Kidney (tissue), 14 donors: Measurements from ENCODE around the gene HBQ1. TPM values are rescaled to one million over a fixed set of nuclear protein-coding genes. Genes with fewer than 3 reads are reported as not detected.
"Not testable (repeated sequence)": the region's sequence is repeated elsewhere in the genome, so short reads cannot be mapped to it uniquely, and the experiment has no call there.

ENCODE experiments used
- DNase-seq, 5 donors: peaks; one replicate each; pipeline ENCODE4 v3.0.0-alpha.2; 2013 to 2020
- FAIRE-seq: peaks from 2 replicates; lab custom pipeline; 2012; peaks lifted over from hg19 to GRCh38; lab: Jason Lieb, UNC
- H3K27ac ChIP-seq, 2 donors: one replicate each; pipeline ENCODE4 v1.7.0; 2013; ENCODE audit warnings: low read depth in 2 of 2, low read length in 2 of 2, inconsistent platforms in 1 of 2
- H3K27me3 ChIP-seq: one replicate; pipeline ENCODE4 v1.7.1; 2013; ENCODE audit warnings: low read length, inconsistent platforms; ENCODE audit not compliant: control insufficient read depth, insufficient read depth
- H3K36me3 ChIP-seq, 3 donors: one replicate each; pipeline versions ENCODE4 v1.7.0 to v1.7.1; 2013; ENCODE audit warnings: low read length in 3 of 3, control low read depth in 1 of 3, inconsistent platforms in 1 of 3; ENCODE audit not compliant: insufficient read depth in 3 of 3, control insufficient read depth in 2 of 3
- H3K4me1 ChIP-seq, 3 donors: one replicate each; pipeline versions ENCODE4 v1.7.0 to v1.7.1; 2013; ENCODE audit warnings: low read length in 3 of 3, inconsistent platforms in 1 of 3, low read depth in 1 of 3; ENCODE audit not compliant: control insufficient read depth in 2 of 3, insufficient read depth in 2 of 3
- H3K4me3 ChIP-seq, 3 donors: one replicate each; pipeline versions ENCODE4 v1.7.0 to v1.8.1; 2013; ENCODE audit warnings: low read length in 3 of 3, control low read depth in 1 of 3, inconsistent platforms in 1 of 3
- H3K9ac ChIP-seq, 3 donors: one replicate each; pipeline versions ENCODE4 v1.7.0 to v1.7.1; 2013; ENCODE audit warnings: low read length in 3 of 3, control low read depth in 1 of 3, inconsistent platforms in 1 of 3
- H3K9me3 ChIP-seq, 3 donors: one replicate each; pipeline versions ENCODE4 v1.7.0 to v1.7.1; 2013; ENCODE audit warnings: low read length in 3 of 3, control low read depth in 1 of 3, inconsistent platforms in 1 of 3; ENCODE audit not compliant: control insufficient read depth in 2 of 3, insufficient read depth in 1 of 3
- CTCF ChIP-seq: IDR thresholded peaks from 3 replicates; pipeline ENCODE4 v1.5.1; 2012; ENCODE audit warnings: mild to moderate bottlenecking, moderate library complexity, borderline replicate concordance; ENCODE audit not compliant: insufficient read depth; ENCODE audit errors: extremely low read depth
- intact Hi-C: fragments of 100-400 bp; cut with DNase I; formaldehyde crosslinking; loops from one replicate; pipeline ENCODE4 v1.11.1; 2022
- polyA plus RNA-seq: library from polyadenylated mRNA; stranded (reverse); fragments of 350-450 nt; fragmentation: Illumina TruSeq; extraction: RNeasy Lipid Tissue Mini Kit (QIAGEN cat#74804); gene quantifications from one replicate; pipeline ENCODE4 v1.2.3, GENCODE V29; 2014; ENCODE audit warnings: low read depth, low replicate concordance; ENCODE audit not compliant: insufficient read depth
- total RNA-seq: library from RNA; stranded (reverse); fragmentation: NEBNext Ultra II Directional; extraction: Animal tissue kit (Norgen Biotek cat#: 25700); gene quantifications from one replicate; pipeline ENCODE4 v1.2.1, GENCODE V29; 2021
- donor health status: control.
- donor health status: control.
- donor health status: control.
- donor health status: control.
- donor health status: control.
- donor health status: DM: yes; HTN: yes; CAD: no.
- donor health status: Normal renal cell carcinoma (clear cell type).

Gene HBQ1
- total and polyA plus RNA-seq, 2 donors from 2014 or later: not detected

- Histone ChIP-seq H3K36me3 (no peaks in the 10 kb centered on the region), H3K27ac (no peak overlapping the region), H3K4me3 (no peak overlapping the region), H3K4me1 (peaks cover 0 to 4% (median 0%) of the 10 kb centered on the region in 3 donors), H3K27me3 (peaks cover 30% of the 10 kb centered on the region), H3K9me3 (no peaks in the 10 kb centered on the region), H3K9ac (no peak overlapping the region)
- intact Hi-C loops: no loop called here
- TF ChIP-seq CTCF: no peak
- FAIRE-seq (no peak), DNase-seq (peak in 1 of 5 donors; percentile 31)
Measured at GRCh38 chr16:167122-167690, 13.1 kb upstream of the HBQ1 start.

GRCh38 chr16:168424-168823, 11.8 kb upstream of the HBQ1 start:
- Histone ChIP-seq H3K9me3 (no peaks in the 10 kb centered on the region), H3K36me3 (no peaks in the 10 kb centered on the region), H3K27ac (no peak overlapping the region), H3K4me3 (no peak overlapping the region), H3K4me1 (peaks cover 0 to 4% (median 0%) of the 10 kb centered on the region in 3 donors), H3K9ac (no peak overlapping the region), H3K27me3 (peaks cover 30% of the 10 kb centered on the region)
- intact Hi-C loops: no loop called here
- no peak for TF ChIP-seq CTCF
- no peak for FAIRE-seq
- peak in 1 of 5 donors; percentile 25 for DNase-seq

GRCh38 chr16:169014-169413, 11.2 kb upstream of the HBQ1 start:
- peaks cover 0 to 4% (median 0%) of the 10 kb centered on the region in 3 donors for H3K4me1 ChIP-seq
- H3K4me3 ChIP-seq: no peak overlapping the region
- peaks cover 30% of the 10 kb centered on the region for H3K27me3 ChIP-seq
- FAIRE-seq (no peak), DNase-seq (peak in 1 of 5 donors; percentile 45)
- intact Hi-C loops: no loop called here
- TF ChIP-seq CTCF: no peak
- no peaks in the 10 kb centered on the region for H3K9me3 ChIP-seq
- no peak overlapping the region for H3K27ac ChIP-seq
- H3K9ac ChIP-seq: no peak overlapping the region
- no peaks in the 10 kb centered on the region for H3K36me3 ChIP-seq

- H3K9me3 ChIP-seq, H3K4me3 ChIP-seq, H3K36me3 ChIP-seq, H3K9ac ChIP-seq, H3K27ac ChIP-seq, intact Hi-C loops, H3K4me1 ChIP-seq, FAIRE-seq: not testable (repeated sequence)
- H3K27me3 ChIP-seq: peaks cover 35% of the 10 kb centered on the region
- peak in 2 of 5 donors; percentile 43 to 68 for DNase-seq
Measured at GRCh38 chr16:170088-170507, 10.2 kb upstream of the HBQ1 start.
